ENCODE data around the gene TUBG2.
A peak's percentile ranks its signal among the peaks of the same experiment; 100 is the strongest.

The TUBG2 gene

GRCh38 chr17:42675348-42675964 is 16.4 kb downstream of the TUBG2 start:
- no peak for TF ChIP-seq CREB1 (IDR thresholded peaks at IDR 0.05; ENCODE audit: low read depth)
- TF ChIP-seq CEBPB (IDR thresholded peaks at IDR 0.05), result no peak
- TF ChIP-seq NFIC (IDR thresholded peaks at IDR 0.05), result peak; percentile 62
- peak; percentile 63; the same call in 1 of the 2 replicates for TF ChIP-seq ZBTB7A (IDR thresholded peaks at IDR 0.05; ENCODE audit: low read depth)

- TF ChIP-seq FOXM1 (IDR thresholded peaks at IDR 0.05; ENCODE audit: borderline replicate concordance, low read depth) (peak; percentile 62), EP300 (IDR thresholded peaks at IDR 0.05; ENCODE audit: borderline replicate concordance) (peak; percentile 79), CEBPB (IDR thresholded peaks at IDR 0.05) (no peak; the same call in 1 of the 2 replicates), RAD21 (IDR thresholded peaks at IDR 0.05; ENCODE audit: low read depth) (no peak), TAF1 (IDR thresholded peaks at IDR 0.05; ENCODE audit: low read depth) (peak; percentile 67), REST (IDR thresholded peaks at IDR 0.05; ENCODE audit: low read depth) (peak; percentile 64), CREB1 (IDR thresholded peaks at IDR 0.05; ENCODE audit: low read depth) (no peak), TCF12 (IDR thresholded peaks at IDR 0.05; ENCODE audit: low read depth) (peak; percentile 91), ZBTB7A (IDR thresholded peaks at IDR 0.05; ENCODE audit: low read depth) (peak; percentile 35; the same call in 1 of the 2 replicates), TEAD4 (IDR thresholded peaks at IDR 0.05) (peak; percentile 98), NFIC (IDR thresholded peaks at IDR 0.05) (peak; percentile 82), YY1 (IDR thresholded peaks at IDR 0.05; ENCODE audit: low read depth) (peak; percentile 72), EGR1 (IDR thresholded peaks at IDR 0.05) (peak; percentile 90)
- TF ChIP-seq, protein P1, sequence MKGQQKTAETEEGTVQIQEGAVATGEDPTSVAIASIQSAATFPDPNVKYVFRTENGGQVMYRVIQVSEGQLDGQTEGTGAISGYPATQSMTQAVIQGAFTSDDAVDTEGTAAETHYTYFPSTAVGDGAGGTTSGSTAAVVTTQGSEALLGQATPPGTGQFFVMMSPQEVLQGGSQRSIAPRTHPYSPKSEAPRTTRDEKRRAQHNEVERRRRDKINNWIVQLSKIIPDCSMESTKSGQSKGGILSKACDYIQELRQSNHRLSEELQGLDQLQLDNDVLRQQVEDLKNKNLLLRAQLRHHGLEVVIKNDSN (IDR thresholded peaks at IDR 0.05), result peak; percentile 52
- TF ChIP-seq, protein P2, sequence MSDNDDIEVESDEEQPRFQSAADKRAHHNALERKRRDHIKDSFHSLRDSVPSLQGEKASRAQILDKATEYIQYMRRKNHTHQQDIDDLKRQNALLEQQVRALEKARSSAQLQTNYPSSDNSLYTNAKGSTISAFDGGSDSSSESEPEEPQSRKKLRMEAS (IDR thresholded peaks at IDR 0.05), result peak; percentile 74
These were observed 16.9 kb downstream of the TUBG2 start for GRCh38 chr17:42675965-42676423.

DNA sequence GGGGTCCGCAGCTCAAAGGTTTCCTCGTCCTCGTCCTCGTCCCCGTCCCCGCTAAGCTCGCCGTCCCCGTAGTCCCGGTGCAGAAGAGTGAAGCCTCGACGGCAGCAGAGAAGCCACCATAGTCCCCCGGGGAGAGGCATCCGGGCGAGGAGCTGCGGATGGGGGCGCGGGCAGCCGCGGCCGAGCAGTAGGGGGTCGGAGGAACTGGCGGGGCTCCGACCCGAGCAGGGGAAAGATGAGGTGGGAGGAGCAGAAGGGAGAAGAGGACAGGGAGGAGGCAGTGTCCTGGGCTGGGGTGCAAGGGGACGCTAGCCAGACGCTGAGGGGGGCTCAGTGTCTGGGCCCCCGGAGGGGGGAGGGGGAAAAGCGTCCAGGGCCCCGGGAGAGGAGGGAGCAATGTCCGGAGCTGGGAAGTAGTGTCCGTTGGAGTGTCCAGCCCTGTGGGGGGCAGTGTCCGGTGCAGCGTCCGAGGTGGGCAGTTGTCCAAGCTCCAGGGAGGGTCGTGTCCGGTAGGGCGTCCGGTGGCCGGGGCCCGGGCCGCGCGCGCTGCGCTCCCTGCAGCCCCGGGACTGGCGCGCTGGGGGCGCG is 17.4 kb downstream of the TUBG2 start, which contains the start of gene PLEKHH3:
TSS of gene PLEKHH3 (minus strand) at position 571 of the 588 bp plus-strand sequence. CDS start at position 140, 431 bp downstream.
- no peak; the same call in 1 of the 2 replicates for TF ChIP-seq NFIC (IDR thresholded peaks at IDR 0.05)
- no peak for TF ChIP-seq CREB1 (IDR thresholded peaks at IDR 0.05; ENCODE audit: low read depth)
- TF ChIP-seq EGR1 (IDR thresholded peaks at IDR 0.05), result no peak
- no peak for TF ChIP-seq EP300 (IDR thresholded peaks at IDR 0.05; ENCODE audit: borderline replicate concordance)
- TF ChIP-seq, protein P2 (IDR thresholded peaks at IDR 0.05), result no peak
- TF ChIP-seq CEBPB (IDR thresholded peaks at IDR 0.05), result no peak
- no peak for TF ChIP-seq FOXM1 (IDR thresholded peaks at IDR 0.05; ENCODE audit: borderline replicate concordance, low read depth)
- no peak for TF ChIP-seq RAD21 (IDR thresholded peaks at IDR 0.05; ENCODE audit: low read depth)
- TF ChIP-seq TCF12 (IDR thresholded peaks at IDR 0.05; ENCODE audit: low read depth), result no peak; the same call in 1 of the 2 replicates
- TF ChIP-seq TAF1 (IDR thresholded peaks at IDR 0.05; ENCODE audit: low read depth), result peak; percentile 49; the same call in 1 of the 2 replicates
- TF ChIP-seq YY1 (IDR thresholded peaks at IDR 0.05; ENCODE audit: low read depth), result peak; percentile 4; the same call in 1 of the 2 replicates
- TF ChIP-seq ZBTB7A (IDR thresholded peaks at IDR 0.05; ENCODE audit: low read depth), result peak; percentile 95
- no peak for TF ChIP-seq REST (IDR thresholded peaks at IDR 0.05; ENCODE audit: low read depth)

- TF ChIP-seq CREB1 (IDR thresholded peaks at IDR 0.05; ENCODE audit: low read depth) (peak; percentile 85), EGR1 (IDR thresholded peaks at IDR 0.05) (no peak), REST (IDR thresholded peaks at IDR 0.05; ENCODE audit: low read depth) (no peak), CEBPB (IDR thresholded peaks at IDR 0.05) (peak; percentile 92), YY1 (IDR thresholded peaks at IDR 0.05; ENCODE audit: low read depth) (0 out of 2 replicates have a peak, but pooled peaks have one; percentile 4), EP300 (IDR thresholded peaks at IDR 0.05; ENCODE audit: borderline replicate concordance) (no peak), NFIC (IDR thresholded peaks at IDR 0.05) (peak; percentile 38; the same call in 1 of the 2 replicates), TAF1 (IDR thresholded peaks at IDR 0.05; ENCODE audit: low read depth) (no peak)
- TF ChIP-seq, protein P2 (IDR thresholded peaks at IDR 0.05), result peak; percentile 74
- TF ChIP-seq, protein P1 (IDR thresholded peaks at IDR 0.05), result peak; percentile 95
These were observed 18.2 kb downstream of the TUBG2 start for GRCh38 chr17:42677012-42677857.
